Mesendoderm (in vitro differentiated cells): ENCODE data around the gene HDAC10.

ENCODE experiments used
- DNase-seq: peaks from one replicate; pipeline ENCODE4 v3.0.0; 2013
- H2AK5ac ChIP-seq: 2 replicates; pipeline ENCODE4 v1.6.1; 2013; ENCODE audit warnings: low read length, inconsistent platforms
- H2BK120ac ChIP-seq: 2 replicates; pipeline ENCODE4 v1.6.1; 2013; ENCODE audit warnings: low read depth, mild to moderate bottlenecking, low read length, moderate library complexity, mixed read lengths
- H2BK15ac ChIP-seq: replicated peaks from 2 replicates; pipeline ENCODE4 v1.6.1; 2013; ENCODE audit warnings: low read depth, mild to moderate bottlenecking, moderate library complexity
- H2BK5ac ChIP-seq: 2 replicates; pipeline ENCODE4 v1.6.1; 2013; ENCODE audit warnings: low read length, inconsistent platforms
- H3K18ac ChIP-seq: 2 replicates; pipeline ENCODE4 v1.6.1; 2013; ENCODE audit warnings: mild to moderate bottlenecking, low read length, mixed read lengths
- H3K23ac ChIP-seq: one replicate; pipeline ENCODE4 v1.6.1; 2013; ENCODE audit warnings: low read length
- H3K27ac ChIP-seq: 2 replicates; pipeline ENCODE4 v1.5.1; 2013; ENCODE audit warnings: low read depth, mild to moderate bottlenecking, inconsistent platforms, low read length, moderate library complexity
- H3K27me3 ChIP-seq: 2 replicates; pipeline ENCODE4 v1.6.1; 2013; ENCODE audit warnings: low read length, control low read depth, mild to moderate bottlenecking, inconsistent platforms; ENCODE audit not compliant: insufficient read depth, poor library complexity
- H3K36me3 ChIP-seq: 2 replicates; pipeline ENCODE4 v1.6.1; 2013; ENCODE audit warnings: low read length, inconsistent platforms; ENCODE audit not compliant: control insufficient read depth, insufficient read depth
- H3K4ac ChIP-seq: one replicate; pipeline ENCODE4 v1.6.1; 2013; ENCODE audit warnings: low read depth, mild to moderate bottlenecking, low read length, moderate library complexity
- H3K4me1 ChIP-seq: 2 replicates; pipeline ENCODE4 v1.6.1; 2013; ENCODE audit warnings: low read depth, low read length, inconsistent platforms; ENCODE audit not compliant: control insufficient read depth
- H3K4me2 ChIP-seq: 2 replicates; pipeline ENCODE4 v1.6.1; 2013; ENCODE audit warnings: low read length
- H3K4me3 ChIP-seq: 2 replicates; pipeline ENCODE4 v1.5.1; 2013; ENCODE audit warnings: mild to moderate bottlenecking, low read length
- H3K56ac ChIP-seq: one replicate; pipeline ENCODE4 v1.6.1; 2013; ENCODE audit warnings: low read length
- H3K79me1 ChIP-seq: 2 replicates; pipeline ENCODE4 v1.6.1; 2013; ENCODE audit warnings: low read length, inconsistent platforms
- H3K79me2 ChIP-seq: 2 replicates; pipeline ENCODE4 v1.6.1; 2013; ENCODE audit warnings: mild to moderate bottlenecking, low read length; ENCODE audit not compliant: control insufficient read depth, insufficient read depth
- H3K9ac ChIP-seq: 2 replicates; pipeline ENCODE4 v1.6.1; 2013; ENCODE audit warnings: low read length, inconsistent platforms
- H4K5ac ChIP-seq: one replicate; pipeline ENCODE4 v1.6.1; 2013; ENCODE audit warnings: low read length
- H4K8ac ChIP-seq: one replicate; pipeline ENCODE4 v1.6.1; 2013; ENCODE audit warnings: low read depth, mild to moderate bottlenecking, control low read depth, low read length, moderate library complexity
- WGBS: extraction: QIAGEN DNeasy Blood & Tissue Kit; methylation state at CpG from one replicate; pipeline ENCODE4 v1.1.7; 2013; ENCODE audit warnings: low lambda C conversion rate, missing lambda C conversion rate; ENCODE audit not compliant: insufficient coverage; ENCODE audit errors: extremely low coverage; 5-methylcytosine and 5-hydroxymethylcytosine counted together

HDAC10 gene

DNA sequence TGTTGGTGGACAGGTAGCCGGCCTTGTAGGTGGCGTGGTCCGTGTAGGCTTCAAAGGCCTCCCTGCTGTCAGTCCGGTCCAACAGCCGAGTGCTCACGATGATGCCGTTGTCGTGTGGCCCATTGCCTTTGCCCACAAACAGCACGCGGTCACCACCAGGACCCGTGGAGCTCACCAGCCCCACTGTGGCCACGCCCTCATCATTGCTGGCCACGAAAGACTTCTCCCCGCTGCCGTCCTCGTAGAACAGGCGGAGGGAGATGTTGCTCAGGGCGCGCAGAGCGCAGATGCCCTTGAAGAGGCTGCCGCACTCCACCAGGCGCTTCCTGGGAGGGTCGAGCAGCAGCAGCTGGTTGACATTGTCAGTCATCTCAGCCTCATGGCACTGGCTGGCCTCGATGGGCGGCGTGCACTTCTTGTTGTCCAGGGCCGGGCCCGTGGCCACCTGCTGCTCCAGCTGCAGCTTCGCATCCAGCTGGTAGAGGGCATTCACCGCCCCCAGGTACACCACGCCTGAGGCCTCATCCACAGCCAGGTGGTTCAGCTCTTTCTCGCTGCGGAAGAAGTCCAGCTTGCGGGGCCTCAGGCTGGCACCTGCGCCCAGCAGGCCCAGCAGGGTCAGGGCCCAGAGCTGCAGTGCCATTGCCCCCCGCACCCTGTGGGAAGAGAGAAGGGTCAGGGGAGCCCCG, 39.0 kb upstream of the HDAC10 start:
- Histone ChIP-seq H3K4ac (no peak overlapping the region), H3K56ac (no peak overlapping the region), H3K79me2 (peaks cover 15% of the 10 kb centered on the region), H3K23ac (no peak overlapping the region), H3K36me3 (peaks cover 2% of the 10 kb centered on the region), H3K79me1 (peaks cover 19% of the 10 kb centered on the region), H3K27me3 (no peaks in the 10 kb centered on the region), H3K27ac (no peak overlapping the region), H3K9ac (no peak overlapping the region), H3K18ac (no peak overlapping the region), H2BK120ac (no peak overlapping the region), H3K4me1 (peaks cover 6% of the 10 kb centered on the region), H4K8ac (no peak overlapping the region), H2BK15ac (no peak overlapping the region), H2BK5ac (no peak overlapping the region), H3K4me2 (no peak overlapping the region), H2AK5ac (no peak overlapping the region), H3K4me3 (no peak overlapping the region), H4K5ac (no peak overlapping the region)
- DNase-seq: no peak
- WGBS: no CpG with 5 or more reads among the region's 37 CpGs

DNA sequence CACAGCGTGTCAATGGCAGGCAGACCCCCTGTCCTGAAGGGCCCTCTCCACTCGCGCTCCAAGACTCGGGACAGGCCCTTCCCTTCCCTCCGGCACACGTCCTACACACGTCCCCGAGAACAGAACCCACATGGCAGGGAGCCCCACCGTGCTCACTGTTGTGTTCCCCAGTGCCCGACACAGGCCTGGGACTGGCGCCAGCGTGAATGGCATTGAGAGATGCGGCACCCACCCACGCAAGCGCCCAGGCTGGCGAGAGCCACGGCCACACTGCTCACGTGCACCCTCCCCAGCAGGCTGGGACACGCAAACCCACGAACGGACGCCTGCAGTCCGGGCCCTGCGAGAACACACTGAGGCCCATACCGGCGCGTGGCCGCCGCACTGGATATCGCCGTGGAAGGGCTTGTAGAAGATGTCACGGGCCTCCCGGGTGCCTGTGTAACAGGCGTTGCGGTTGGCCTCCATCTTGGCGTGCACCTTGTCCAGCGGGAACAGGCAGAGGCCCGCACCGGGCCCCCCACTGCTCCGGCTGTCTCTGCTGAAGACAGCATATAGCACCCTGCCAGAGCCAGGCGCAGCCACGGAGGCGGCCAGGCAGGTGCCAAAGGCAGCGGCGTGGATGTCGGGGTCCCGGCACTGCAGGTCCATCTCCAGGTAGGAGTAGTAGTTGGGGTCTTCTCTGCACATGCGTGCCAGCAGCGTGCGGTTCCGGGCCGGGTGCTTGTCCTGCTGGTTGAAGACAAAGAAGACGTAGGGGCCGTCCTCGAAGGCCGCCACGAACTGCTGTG, 38.3 kb upstream of the HDAC10 start:
- Histone ChIP-seq H3K79me1 (peaks cover 18% of the 10 kb centered on the region), H3K27ac (no peak overlapping the region), H3K79me2 (peaks cover 15% of the 10 kb centered on the region), H3K9ac (no peak overlapping the region), H3K27me3 (no peaks in the 10 kb centered on the region), H2BK120ac (no peak overlapping the region), H3K4me3 (no peak overlapping the region), H2AK5ac (no peak overlapping the region), H3K4ac (no peak overlapping the region), H3K18ac (no peak overlapping the region), H3K4me2 (no peak overlapping the region), H4K8ac (no peak overlapping the region), H3K23ac (no peak overlapping the region), H2BK15ac (no peak overlapping the region), H3K4me1 (peaks cover 6% of the 10 kb centered on the region), H4K5ac (no peak overlapping the region), H3K36me3 (peaks cover 2% of the 10 kb centered on the region), H3K56ac (no peak overlapping the region), H2BK5ac (no peak overlapping the region)
- WGBS: no CpG with 5 or more reads among the region's 57 CpGs
- no peak for DNase-seq

DNA sequence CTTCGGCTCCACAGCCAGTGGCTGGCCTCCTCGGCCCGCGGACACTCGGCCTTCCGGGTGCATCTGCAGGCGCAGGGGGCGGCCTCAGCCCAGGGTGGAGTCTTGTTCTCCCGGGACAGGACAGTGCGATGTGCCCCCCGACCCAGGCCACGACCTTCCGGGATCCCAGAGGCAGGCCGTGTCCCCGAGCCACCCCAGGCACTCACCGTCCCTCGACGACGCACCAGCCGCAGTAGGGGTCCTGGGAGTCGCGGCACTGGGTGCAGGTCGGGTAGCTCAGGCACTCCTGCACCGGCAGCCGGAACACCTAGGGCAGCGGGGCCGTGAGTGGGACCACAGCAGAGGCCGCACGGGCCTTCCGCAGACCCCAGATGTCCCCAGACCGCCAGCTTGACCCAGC, 36.7 kb upstream of the HDAC10 start:
- no peak overlapping the region for H3K23ac ChIP-seq
- no peak overlapping the region for H3K18ac ChIP-seq
- no peak overlapping the region for H2BK15ac ChIP-seq
- no CpG with 5 or more reads among the region's 31 CpGs for WGBS
- no peak overlapping the region for H3K56ac ChIP-seq
- H3K4me1 ChIP-seq: no peaks in the 10 kb centered on the region
- H3K36me3 ChIP-seq: peaks cover 2% of the 10 kb centered on the region
- no peak overlapping the region for H3K4me2 ChIP-seq
- no peak overlapping the region for H3K27ac ChIP-seq
- no peak for DNase-seq
- no peak overlapping the region for H2BK120ac ChIP-seq
- no peak overlapping the region for H4K5ac ChIP-seq
- no peak overlapping the region for H3K9ac ChIP-seq
- H3K4me3 ChIP-seq: no peak overlapping the region
- H2BK5ac ChIP-seq: no peak overlapping the region
- no peak overlapping the region for H3K4ac ChIP-seq
- H4K8ac ChIP-seq: no peak overlapping the region
- peaks cover 12% of the 10 kb centered on the region for H3K79me2 ChIP-seq
- H3K79me1 ChIP-seq: peaks cover 13% of the 10 kb centered on the region
- no peaks in the 10 kb centered on the region for H3K27me3 ChIP-seq
- no peak overlapping the region for H2AK5ac ChIP-seq

DNA sequence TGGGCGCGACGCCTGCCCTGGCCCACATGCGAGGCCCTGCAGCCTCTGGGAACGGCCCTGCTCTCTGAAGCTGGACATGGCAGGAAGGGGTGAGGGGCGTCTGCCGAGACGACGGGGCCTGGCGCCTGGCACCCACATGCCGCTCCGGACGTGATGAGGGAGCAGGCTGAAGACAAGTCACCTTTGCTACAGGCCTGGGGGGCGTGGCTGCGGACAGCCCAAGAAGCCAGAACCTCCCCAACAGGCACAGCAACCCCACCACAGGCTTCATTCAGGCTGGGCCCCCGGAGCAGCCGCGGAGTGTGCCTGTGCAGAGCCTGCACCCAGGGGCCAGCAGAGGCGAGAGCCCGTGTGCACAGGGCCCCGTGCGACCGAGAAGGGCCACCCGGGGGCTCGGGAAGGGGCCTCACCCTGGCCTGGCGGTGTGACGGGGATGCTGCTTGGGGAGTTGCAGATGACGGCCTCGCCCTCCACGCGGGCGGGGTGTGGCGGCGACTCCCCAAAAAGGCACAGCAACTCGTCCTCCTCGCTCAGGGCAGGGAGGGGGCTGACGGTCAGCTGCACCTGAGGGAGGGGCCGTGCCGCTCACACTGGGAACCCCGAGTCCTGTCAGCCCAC, 35.7 kb upstream of the HDAC10 start:
- H3K27me3 ChIP-seq: no peaks in the 10 kb centered on the region
- H3K4me2 ChIP-seq: no peak overlapping the region
- peaks cover 7% of the 10 kb centered on the region for H3K79me1 ChIP-seq
- H4K5ac ChIP-seq: no peak overlapping the region
- no peak overlapping the region for H2BK120ac ChIP-seq
- H3K4ac ChIP-seq: no peak overlapping the region
- no peak overlapping the region for H2BK5ac ChIP-seq
- peaks cover 3% of the 10 kb centered on the region for H3K36me3 ChIP-seq
- DNase-seq: no peak
- no peak overlapping the region for H4K8ac ChIP-seq
- no peak overlapping the region for H2AK5ac ChIP-seq
- peaks cover 7% of the 10 kb centered on the region for H3K79me2 ChIP-seq
- H3K27ac ChIP-seq: no peak overlapping the region
- no peak overlapping the region for H3K56ac ChIP-seq
- no peak overlapping the region for H3K23ac ChIP-seq
- H2BK15ac ChIP-seq: no peak overlapping the region
- no CpG with 5 or more reads among the region's 40 CpGs for WGBS
- no peak overlapping the region for H3K18ac ChIP-seq
- H3K4me3 ChIP-seq: no peak overlapping the region
- H3K4me1 ChIP-seq: no peaks in the 10 kb centered on the region
- no peak overlapping the region for H3K9ac ChIP-seq

DNA sequence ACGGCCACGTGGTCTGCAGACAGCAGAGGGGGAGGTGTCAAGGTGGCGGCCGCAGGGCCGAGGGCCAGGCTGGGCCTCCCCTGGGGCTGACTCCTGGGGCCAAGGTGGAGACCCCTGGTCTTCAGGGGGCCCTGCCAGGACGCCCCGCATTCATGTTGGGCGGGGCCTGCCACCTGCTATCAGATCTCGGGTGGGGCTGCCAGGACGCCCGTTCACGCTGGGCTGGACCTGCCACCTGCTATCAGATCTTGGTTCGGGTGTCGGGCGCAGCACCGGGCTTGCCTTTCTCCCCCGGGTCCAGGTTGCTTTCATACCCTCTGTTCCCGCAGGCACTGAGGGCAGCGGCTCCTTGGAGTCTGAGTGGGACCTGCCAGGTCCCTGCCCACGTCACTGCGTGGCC, 35.2 kb upstream of the HDAC10 start:
- H2BK5ac ChIP-seq: no peak overlapping the region
- H3K36me3 ChIP-seq: peaks cover 4% of the 10 kb centered on the region
- no peak overlapping the region for H3K18ac ChIP-seq
- no peak overlapping the region for H3K56ac ChIP-seq
- H3K27me3 ChIP-seq: no peaks in the 10 kb centered on the region
- H3K27ac ChIP-seq: no peak overlapping the region
- no peak overlapping the region for H4K5ac ChIP-seq
- no peak overlapping the region for H2BK15ac ChIP-seq
- H2AK5ac ChIP-seq: no peak overlapping the region
- H4K8ac ChIP-seq: no peak overlapping the region
- H3K4me2 ChIP-seq: no peak overlapping the region
- H3K79me2 ChIP-seq: peaks cover 2% of the 10 kb centered on the region
- H3K4me1 ChIP-seq: no peaks in the 10 kb centered on the region
- WGBS: no CpG with 5 or more reads among the region's 21 CpGs
- DNase-seq: no peak
- H2BK120ac ChIP-seq: no peak overlapping the region
- no peak overlapping the region for H3K23ac ChIP-seq
- H3K4ac ChIP-seq: no peak overlapping the region
- no peak overlapping the region for H3K9ac ChIP-seq
- no peak overlapping the region for H3K4me3 ChIP-seq
- peaks cover 3% of the 10 kb centered on the region for H3K79me1 ChIP-seq
